GM12892 (cell line): ENCODE measurements around the gene NRAS.

Source experiments
- POLR2A ChIP-seq: IDR thresholded peaks from 2 replicates; pipeline ENCODE4 v1.6.1; 2011; ENCODE audit warnings: low read depth, low read length, control low read depth
- TAF1 ChIP-seq: IDR thresholded peaks from 2 replicates; pipeline ENCODE4 v1.6.1; 2011; ENCODE audit warnings: low read depth, mild to moderate bottlenecking, control low read depth, low read length, borderline replicate concordance

GRCh38 chr1:114753143-114753542 is 36.6 kb upstream of the NRAS start:
- no peak for TF ChIP-seq TAF1
- TF ChIP-seq POLR2A: no peak
